Mucosa of rectum (tissue), 2 donors: ENCODE data around the gene SRRD.
A peak's percentile ranks its signal among the peaks of the same experiment; 100 is the strongest.
"Not testable (repeated sequence)": the region's sequence is repeated elsewhere in the genome, so short reads cannot be mapped to it uniquely, and the experiment has no call there.

ENCODE experiments used
- H3K27ac ChIP-seq, 2 donors: one replicate each; pipeline ENCODE4 v1.7.0; 2013; ENCODE audit warnings: inconsistent platforms in 2 of 2, low read depth in 2 of 2, low read length in 2 of 2
- H3K27me3 ChIP-seq, 2 donors: one replicate each; pipeline ENCODE4 v1.7.0; 2013; ENCODE audit warnings: low read length in 2 of 2; ENCODE audit not compliant: control insufficient read depth in 2 of 2, insufficient read depth in 2 of 2
- H3K36me3 ChIP-seq, 2 donors: one replicate each; pipeline ENCODE4 v1.7.0; 2013; ENCODE audit warnings: low read length in 2 of 2; ENCODE audit not compliant: control insufficient read depth in 2 of 2, insufficient read depth in 2 of 2
- H3K4me1 ChIP-seq, 2 donors: one replicate each; pipeline ENCODE4 v1.7.0; 2013; ENCODE audit warnings: low read length in 2 of 2, mild to moderate bottlenecking in 1 of 2; ENCODE audit not compliant: control insufficient read depth in 2 of 2, insufficient read depth in 2 of 2
- H3K4me3 ChIP-seq, 2 donors: one replicate each; pipeline ENCODE4 v1.7.0; 2013; ENCODE audit warnings: low read length in 2 of 2
- H3K9ac ChIP-seq, 2 donors: one replicate each; pipeline ENCODE4 v1.7.0; 2013; ENCODE audit warnings: low read length in 2 of 2, low read depth in 1 of 2, mild to moderate bottlenecking in 1 of 2
- H3K9me3 ChIP-seq, 2 donors: one replicate each; pipeline ENCODE4 v1.7.0; 2013; ENCODE audit warnings: low read length in 2 of 2; ENCODE audit not compliant: control insufficient read depth in 2 of 2
- donor health status: healthy.
- donor health status: Normal muscosa, but diverticular disease.

The SRRD gene

GRCh38 chr22:26483439-26484359 lies at the start of gene SRRD, which contains the start of gene HPS4:
TSS of gene SRRD (plus strand) at chr22:26483877. CDS start at chr22:26483891, 14 bp downstream.
TSS of gene HPS4 (minus strand) at chr22:26483783. CDS start at chr22:26481762, 2,021 bp downstream.
- Histone ChIP-seq H3K9ac (peak within 1 kb of the TSS; percentile 97 to 99), H3K9me3 (no peaks in the 10 kb centered on the region), H3K4me1 (peaks cover 34 to 39% of the 10 kb centered on the region in 2 donors), H3K27me3 (no peaks in the 10 kb centered on the region), H3K36me3 (peaks cover 11 to 13% of the 10 kb centered on the region in 2 donors), H3K4me3 (peak within 1 kb of the TSS; percentile 89 to 98), H3K27ac (peak within 1 kb of the TSS; percentile 90 to 94)

GRCh38 chr22:26435327-26436093 lies 48.2 kb upstream of the SRRD start:
- H3K4me1 ChIP-seq, result peaks cover 26 to 27% of the 10 kb centered on the region in 2 donors
- H3K4me3 ChIP-seq, result no peak overlapping the region
- H3K9me3 ChIP-seq, result no peaks in the 10 kb centered on the region
- no peaks in the 10 kb centered on the region for H3K36me3 ChIP-seq
- peak overlapping the region; percentile 92 to 95 for H3K27ac ChIP-seq
- no peaks in the 10 kb centered on the region for H3K27me3 ChIP-seq
- no peak overlapping the region for H3K9ac ChIP-seq

GRCh38 chr22:26436903-26437515 lies 46.7 kb upstream of the SRRD start:
- H3K4me1 ChIP-seq, result peaks cover 23 to 27% of the 10 kb centered on the region in 2 donors
- H3K27me3 ChIP-seq, result no peaks in the 10 kb centered on the region
- no peaks in the 10 kb centered on the region for H3K36me3 ChIP-seq
- H3K4me3 ChIP-seq, result peak overlapping the region; percentile 22 to 37
- H3K27ac ChIP-seq, result peak overlapping the region; percentile 92 to 95
- H3K9me3 ChIP-seq, result no peaks in the 10 kb centered on the region
- peak overlapping the region; percentile 55 to 66 for H3K9ac ChIP-seq

GRCh38 chr22:26437694-26438392 lies 45.8 kb upstream of the SRRD start:
- Histone ChIP-seq H3K27ac (peak overlapping the region; percentile 85 to 95), H3K4me1 (peaks cover 23 to 27% of the 10 kb centered on the region in 2 donors), H3K9ac (peak overlapping the region in 1 of 2 donors; percentile 55), H3K9me3 (no peaks in the 10 kb centered on the region), H3K27me3 (no peaks in the 10 kb centered on the region), H3K4me3 (no peak overlapping the region), H3K36me3 (no peaks in the 10 kb centered on the region)

- not testable (repeated sequence) for H3K36me3 ChIP-seq, H3K4me3 ChIP-seq, H3K9me3 ChIP-seq, H3K9ac ChIP-seq, H3K27ac ChIP-seq, H3K27me3 ChIP-seq
- peaks cover 23 to 27% of the 10 kb centered on the region in 2 donors for H3K4me1 ChIP-seq
These were observed 44.9 kb upstream of the SRRD start for GRCh38 chr22:26438776-26439175.

GRCh38 chr22:26439559-26439958 lies 44.1 kb upstream of the SRRD start:
- H3K9me3 ChIP-seq, result no peaks in the 10 kb centered on the region
- H3K9ac ChIP-seq, result no peak overlapping the region
- no peak overlapping the region for H3K4me3 ChIP-seq
- peaks cover 23 to 27% of the 10 kb centered on the region in 2 donors for H3K4me1 ChIP-seq
- no peaks in the 10 kb centered on the region for H3K36me3 ChIP-seq
- no peak overlapping the region for H3K27ac ChIP-seq
- no peaks in the 10 kb centered on the region for H3K27me3 ChIP-seq

GRCh38 chr22:26442086-26442756 lies 41.5 kb upstream of the SRRD start:
- H3K9ac ChIP-seq, result no peak overlapping the region
- no peaks in the 10 kb centered on the region for H3K36me3 ChIP-seq
- H3K9me3 ChIP-seq, result no peaks in the 10 kb centered on the region
- H3K4me1 ChIP-seq, result peaks cover 7 to 13% of the 10 kb centered on the region in 2 donors
- no peaks in the 10 kb centered on the region for H3K27me3 ChIP-seq
- no peak overlapping the region for H3K27ac ChIP-seq
- H3K4me3 ChIP-seq, result no peak overlapping the region

GRCh38 chr22:26443901-26444690 lies 39.6 kb upstream of the SRRD start:
- Histone ChIP-seq H3K36me3 (no peaks in the 10 kb centered on the region), H3K27me3 (no peaks in the 10 kb centered on the region), H3K4me3 (no peak overlapping the region), H3K27ac (no peak overlapping the region), H3K4me1 (no peaks in the 10 kb centered on the region), H3K9me3 (no peaks in the 10 kb centered on the region), H3K9ac (no peak overlapping the region)
